MM.1S (cell line): Measurements from ENCODE around the gene CHRM2.

Source experiments
- EZH2 ChIP-seq: fragments of 300-600 bp; sonication (generic); optimal IDR thresholded peaks from 2 replicates; pipeline ENCODE3; 2017; ENCODE audit warnings: low read depth, mild to moderate bottlenecking, antibody characterized with exemption, low read length, mixed read lengths
- EZH2phosphoT487 ChIP-seq: fragments of 300-600 bp; sonication (generic); IDR thresholded peaks from 2 replicates; pipeline ENCODE4 v1.6.1; 2018; ENCODE audit warnings: antibody characterized with exemption, low read length
- TF ChIP-seq, protein P1 (sequence below): fragments of 300-600 bp; sonication (generic); IDR thresholded peaks from 2 replicates; pipeline ENCODE4 v1.5.1; 2016; ENCODE audit warnings: antibody characterized with exemption, low read length, mixed read lengths

DNA sequence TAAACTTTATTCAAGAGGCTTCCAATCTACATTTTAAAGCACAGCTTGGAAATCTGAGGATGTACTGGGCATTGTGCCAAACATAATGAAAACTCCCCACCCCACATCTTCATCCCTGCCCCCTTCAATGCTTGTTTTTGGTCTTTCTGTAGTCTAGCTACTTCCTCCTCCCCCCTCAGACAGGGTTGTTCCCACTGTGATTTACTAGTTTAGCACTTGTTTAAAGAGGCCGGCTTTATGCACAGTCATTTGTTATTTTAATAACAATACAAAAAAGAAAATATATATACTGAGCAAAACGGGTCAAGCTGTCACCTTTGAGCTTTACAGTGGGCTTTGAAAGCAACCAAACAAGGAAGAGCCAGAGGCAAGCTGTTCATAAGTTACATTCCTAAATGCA lies 132.6 kb downstream of the CHRM2 start:
- TF ChIP-seq, protein P1, sequence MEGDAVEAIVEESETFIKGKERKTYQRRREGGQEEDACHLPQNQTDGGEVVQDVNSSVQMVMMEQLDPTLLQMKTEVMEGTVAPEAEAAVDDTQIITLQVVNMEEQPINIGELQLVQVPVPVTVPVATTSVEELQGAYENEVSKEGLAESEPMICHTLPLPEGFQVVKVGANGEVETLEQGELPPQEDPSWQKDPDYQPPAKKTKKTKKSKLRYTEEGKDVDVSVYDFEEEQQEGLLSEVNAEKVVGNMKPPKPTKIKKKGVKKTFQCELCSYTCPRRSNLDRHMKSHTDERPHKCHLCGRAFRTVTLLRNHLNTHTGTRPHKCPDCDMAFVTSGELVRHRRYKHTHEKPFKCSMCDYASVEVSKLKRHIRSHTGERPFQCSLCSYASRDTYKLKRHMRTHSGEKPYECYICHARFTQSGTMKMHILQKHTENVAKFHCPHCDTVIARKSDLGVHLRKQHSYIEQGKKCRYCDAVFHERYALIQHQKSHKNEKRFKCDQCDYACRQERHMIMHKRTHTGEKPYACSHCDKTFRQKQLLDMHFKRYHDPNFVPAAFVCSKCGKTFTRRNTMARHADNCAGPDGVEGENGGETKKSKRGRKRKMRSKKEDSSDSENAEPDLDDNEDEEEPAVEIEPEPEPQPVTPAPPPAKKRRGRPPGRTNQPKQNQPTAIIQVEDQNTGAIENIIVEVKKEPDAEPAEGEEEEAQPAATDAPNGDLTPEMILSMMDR: no peak
- TF ChIP-seq EZH2: no peak
- no peak for TF ChIP-seq EZH2phosphoT487
